ENCODE measurements around the gene SUMF1.
A peak's percentile ranks its signal among the peaks of the same experiment; 100 is the strongest.

The SUMF1 gene

GRCh38 chr3:4375911-4376310 is 91.2 kb downstream of the SUMF1 start:
- no peak for DNase-seq

GRCh38 chr3:4373669-4374068 is 93.4 kb downstream of the SUMF1 start:
- DNase-seq, result no peak

- no peak for DNase-seq
These were observed 104.5 kb downstream of the SUMF1 start for GRCh38 chr3:4362523-4362922.

GRCh38 chr3:4360817-4361216 is 106.3 kb downstream of the SUMF1 start:
- DNase-seq, result no peak

- DNase-seq, result no peak
These were observed 107.1 kb downstream of the SUMF1 start for GRCh38 chr3:4359805-4360502.

GRCh38 chr3:4358273-4358672 is 108.8 kb downstream of the SUMF1 start:
- DNase-seq, result no peak

GRCh38 chr3:4356546-4357410 is 110.3 kb downstream of the SUMF1 start:
- no peak for DNase-seq

- DNase-seq, result no peak
These were observed 110.9 kb downstream of the SUMF1 start for GRCh38 chr3:4356220-4356540.

- no peak for DNase-seq
These were observed 111.5 kb downstream of the SUMF1 start for GRCh38 chr3:4355401-4356219.

GRCh38 chr3:4351872-4352271 is 115.2 kb downstream of the SUMF1 start:
- no peak for DNase-seq

GRCh38 chr3:4351164-4351855 is 115.8 kb downstream of the SUMF1 start:
- DNase-seq, result no peak

- DNase-seq, result peak; percentile 71
These were observed 116.3 kb downstream of the SUMF1 start for GRCh38 chr3:4350789-4351163.

- DNase-seq, result no peak
These were observed 123.8 kb downstream of the SUMF1 start for GRCh38 chr3:4343258-4343657.

- no peak for DNase-seq
These were observed 125.8 kb downstream of the SUMF1 start for GRCh38 chr3:4341336-4341675.

GRCh38 chr3:4340411-4341335 is 126.4 kb downstream of the SUMF1 start:
- no peak for DNase-seq

GRCh38 chr3:4340077-4340410 is 127.0 kb downstream of the SUMF1 start:
- DNase-seq, result no peak

GRCh38 chr3:4338751-4339150 is 128.3 kb downstream of the SUMF1 start:
- DNase-seq, result no peak

GRCh38 chr3:4336850-4337546 is 130.1 kb downstream of the SUMF1 start:
- no peak for DNase-seq

- no peak for DNase-seq
These were observed 131.1 kb downstream of the SUMF1 start for GRCh38 chr3:4335840-4336562.

GRCh38 chr3:4334548-4334947 is 132.5 kb downstream of the SUMF1 start:
- no peak for DNase-seq

GRCh38 chr3:4332991-4333390 is 134.1 kb downstream of the SUMF1 start:
- DNase-seq, result no peak
